ENCODE measurements around the gene AUP1. TPM values are rescaled to one million over a fixed set of nuclear protein-coding genes. Genes with fewer than 3 reads are reported as not detected.

AUP1 gene
- total RNA-seq, 1 donor from 2014 or later, result 146 TPM

- DNase-seq (ENCODE audit: low spot score), result no peak
These were observed 6.0 kb upstream of the AUP1 start for GRCh38 chr2:74535440-74535965.

GRCh38 chr2:74534411-74534810 lies 4.9 kb upstream of the AUP1 start:
- no peak for DNase-seq (ENCODE audit: low spot score)

GRCh38 chr2:74533464-74533863 lies 4.0 kb upstream of the AUP1 start:
- no peak for DNase-seq (ENCODE audit: low spot score)

- no peak for DNase-seq (ENCODE audit: low spot score)
These were observed 2.7 kb upstream of the AUP1 start for GRCh38 chr2:74532222-74532621.

- no peak for DNase-seq (ENCODE audit: low spot score)
These were observed 2.2 kb upstream of the AUP1 start for GRCh38 chr2:74531666-74532065.

GRCh38 chr2:74530239-74531187 lies 1.0 kb upstream of the AUP1 start:
- no peak for DNase-seq (ENCODE audit: low spot score)

- no peak for DNase-seq (ENCODE audit: low spot score)
These were observed 728 bp downstream of the AUP1 start for GRCh38 chr2:74528600-74529356.

GRCh38 chr2:74527741-74528140 lies 1.8 kb downstream of the AUP1 start:
- no peak for DNase-seq (ENCODE audit: low spot score)

GRCh38 chr2:74526649-74527230 lies 2.8 kb downstream of the AUP1 start:
- DNase-seq (ENCODE audit: low spot score), result no peak

- DNase-seq (ENCODE audit: low spot score), result no peak
These were observed 3.5 kb downstream of the AUP1 start, which contains the start of gene DQX1 for GRCh38 chr2:74525717-74526648. TSS of gene DQX1 (minus strand) at chr2:74526231. CDS start at chr2:74525729, 502 bp downstream.

- DNase-seq (ENCODE audit: low spot score), result no peak
These were observed 4.4 kb downstream of the AUP1 start for GRCh38 chr2:74524955-74525716.

- DNase-seq (ENCODE audit: low spot score), result no peak
These were observed 5.5 kb downstream of the AUP1 start for GRCh38 chr2:74524005-74524404.

GRCh38 chr2:74522516-74522915 lies 7.0 kb downstream of the AUP1 start:
- no peak for DNase-seq (ENCODE audit: low spot score)

GRCh38 chr2:74516650-74517049 lies 12.9 kb downstream of the AUP1 start:
- DNase-seq (ENCODE audit: low spot score), result no peak

GRCh38 chr2:74515981-74516633 lies 13.4 kb downstream of the AUP1 start:
- DNase-seq (ENCODE audit: low spot score), result peak; percentile 67

- no peak for DNase-seq (ENCODE audit: low spot score)
These were observed 14.1 kb downstream of the AUP1 start for GRCh38 chr2:74515271-74515980.

GRCh38 chr2:74514368-74515270 lies 14.9 kb downstream of the AUP1 start, which contains the start of gene TLX2:
TSS of gene TLX2 (plus strand) at chr2:74514450. CDS start at chr2:74514807, 357 bp downstream.
- no peak for DNase-seq (ENCODE audit: low spot score)

All from mucosa of gallbladder (tissue), 1 donor.